Gastroesophageal sphincter (tissue), 4 donors: ENCODE data around the gene FAM240B. TPM values are rescaled to one million over a fixed set of nuclear protein-coding genes. Genes with fewer than 3 reads are reported as not detected.

Experiments used
- ATAC-seq: fragments of 150-250 bp; one replicate; pipeline ENCODE4 v1.9.1; 2016; ENCODE audit warnings: mild to moderate bottlenecking, moderate library complexity
- H3K27ac ChIP-seq, 4 donors: fragments of 200-600 bp; sonication (generic) in 3 of 4; 1 replicate in 3 of 4; 2 replicates in 1 of 4; pipeline ENCODE4 v1.5.1; 2016 to 2019
- H3K27me3 ChIP-seq: fragments of 200-600 bp; sonication (generic); one replicate; pipeline ENCODE4 v1.5.1; 2019
- H3K36me3 ChIP-seq, 2 donors: fragments of 200-600 bp; sonication (generic); one replicate each; pipeline ENCODE4 v1.5.1; 2019; ENCODE audit warnings: control low read depth in 1 of 2
- H3K4me1 ChIP-seq, 3 donors: fragments of 200-600 bp; sonication (generic); 1 replicate in 2 of 3; 2 replicates in 1 of 3; pipeline ENCODE4 v1.5.1; 2016 to 2019; ENCODE audit warnings: control low read depth in 2 of 3
- H3K4me3 ChIP-seq, 2 donors: fragments of 200-600 bp; sonication (generic); one replicate each; pipeline ENCODE4 v1.5.1; 2019; ENCODE audit warnings: mild to moderate bottlenecking in 1 of 2, moderate library complexity in 1 of 2
- H3K9me3 ChIP-seq, 3 donors: fragments of 200-600 bp; sonication (generic); one replicate each; pipeline ENCODE4 v1.5.1; 2017 to 2019; ENCODE audit warnings: control low read depth in 2 of 3
- CTCF ChIP-seq, 4 experiments: fragments of 200-600 bp in 2 of 4; fragments of 450-650 bp in 2 of 4; sonication (generic) in 1 of 4; IDR thresholded peaks; one replicate each; pipeline ENCODE4 v1.5.1; 2017 to 2019; ENCODE audit warnings: antibody characterized with exemption in 4 of 4, mild to moderate bottlenecking in 2 of 4, moderate library complexity in 2 of 4
- EP300 ChIP-seq: sonication (generic); formaldehyde crosslinking; IDR thresholded peaks from one replicate; pipeline ENCODE4 v1.6.1; 2017; ENCODE audit warnings: antibody characterized with exemption, mild to moderate bottlenecking
- POLR2A ChIP-seq, 2 donors: fragments of 450-650 bp; IDR thresholded peaks; one replicate each; pipeline ENCODE4 v1.6.1; 2017; ENCODE audit warnings: antibody characterized with exemption in 2 of 2, mild to moderate bottlenecking in 2 of 2, moderate library complexity in 1 of 2
- POLR2AphosphoS5 ChIP-seq: sonication (generic); formaldehyde crosslinking; IDR thresholded peaks from one replicate; pipeline ENCODE4 v1.6.1; 2017; ENCODE audit warnings: antibody characterized with exemption
- WGBS, 2 donors: methylation state at CpG; one replicate each; pipeline ENCODE4 v1.1.5; 2018; ENCODE audit warnings: low coverage in 1 of 2; 5-methylcytosine and 5-hydroxymethylcytosine counted together
- total RNA-seq, 4 donors: library from RNA; depleted of rRNA; stranded (reverse); fragments of >200 nt; gene quantifications; one replicate each; pipeline ENCODE4 v1.1.0, GENCODE V29; 2016

FAM240B gene
- total RNA-seq, 4 donors from 2014 or later, result not detected

- H3K27ac ChIP-seq, result no peak overlapping the region
- no peaks in the 10 kb centered on the region for H3K4me1 ChIP-seq
- no peaks in the 10 kb centered on the region for H3K27me3 ChIP-seq
- no peak overlapping the region for H3K4me3 ChIP-seq
- H3K9me3 ChIP-seq, result no peaks in the 10 kb centered on the region
- ATAC-seq, result no peak
- no peaks in the 10 kb centered on the region for H3K36me3 ChIP-seq
- WGBS, 2 donors, result 47 to 63% methylated on average over 1 of the region's 1 CpG
- TF ChIP-seq POLR2AphosphoS5, result no peak
Observed at GRCh38 chr9:38756702-38757101, 36.8 kb upstream of the FAM240B start.

- no CpG with 5 or more reads among the region's 1 CpG for WGBS, 2 donors
- Histone ChIP-seq H3K4me3 (no peak overlapping the region), H3K27ac (no peak overlapping the region), H3K27me3 (no peaks in the 10 kb centered on the region), H3K36me3 (no peaks in the 10 kb centered on the region), H3K9me3 (no peaks in the 10 kb centered on the region), H3K4me1 (no peaks in the 10 kb centered on the region)
- TF ChIP-seq POLR2A (IDR thresholded peaks at IDR 0.05), result no peak
- TF ChIP-seq POLR2AphosphoS5, result no peak
- TF ChIP-seq EP300, result no peak
- no peak for TF ChIP-seq CTCF (IDR thresholded peaks at IDR 0.05)
- ATAC-seq, result no peak
Observed at GRCh38 chr9:38747941-38748340, 28.0 kb upstream of the FAM240B start.

- WGBS, 2 donors, result 66 to 80% methylated on average over 1 to 5 of the region's 8 CpGs
Observed at GRCh38 chr9:38747067-38747466, 27.1 kb upstream of the FAM240B start.

GRCh38 chr9:38746303-38746702 is 26.4 kb upstream of the FAM240B start:
- Histone ChIP-seq H3K27ac (no peak overlapping the region), H3K9me3 (no peaks in the 10 kb centered on the region), H3K36me3 (no peaks in the 10 kb centered on the region), H3K4me3 (no peak overlapping the region), H3K4me1 (no peaks in the 10 kb centered on the region), H3K27me3 (peaks cover 3% of the 10 kb centered on the region)
- ATAC-seq, result no peak
- whole genome bisulfite sequencing, 2 donors, result 80 to 100% methylated on average over 1 to 4 of the region's 4 CpGs
- no peak for TF ChIP-seq CTCF (IDR thresholded peaks at IDR 0.05)

More at GRCh38 chr9:38747067-38747466, 27.1 kb upstream of the FAM240B start:
- Histone ChIP-seq H3K36me3 (no peaks in the 10 kb centered on the region), H3K4me1 (no peaks in the 10 kb centered on the region), H3K27ac (no peak overlapping the region), H3K4me3 (no peak overlapping the region), H3K27me3 (peaks cover 3% of the 10 kb centered on the region), H3K9me3 (no peaks in the 10 kb centered on the region)
- no peak for ATAC-seq
- no peak for TF ChIP-seq EP300
- no peak for TF ChIP-seq POLR2AphosphoS5
- no peak for TF ChIP-seq CTCF (IDR thresholded peaks at IDR 0.05)
- TF ChIP-seq POLR2A (IDR thresholded peaks at IDR 0.05), result no peak

- Histone ChIP-seq H3K9me3 (no peaks in the 10 kb centered on the region), H3K4me1 (no peaks in the 10 kb centered on the region), H3K4me3 (no peak overlapping the region), H3K27ac (no peak overlapping the region), H3K27me3 (peaks cover 3% of the 10 kb centered on the region), H3K36me3 (no peaks in the 10 kb centered on the region)
- TF ChIP-seq EP300 (no peak), POLR2A (IDR thresholded peaks at IDR 0.05) (no peak), CTCF (IDR thresholded peaks at IDR 0.05) (no peak), POLR2AphosphoS5 (no peak)
- ATAC-seq, result no peak
- WGBS, 2 donors, result 80 to 100% methylated on average over 2 to 3 of the region's 3 CpGs
Observed at GRCh38 chr9:38744484-38744883, 24.6 kb upstream of the FAM240B start.

GRCh38 chr9:38737246-38737645 is 17.3 kb upstream of the FAM240B start:
- 43 to 50% methylated on average over 1 to 2 of the region's 2 CpGs for WGBS, 2 donors
- ATAC-seq, result no peak
- no peak overlapping the region for H3K4me3 ChIP-seq

More at GRCh38 chr9:38737246-38737645, 17.3 kb upstream of the FAM240B start:
- H3K36me3 ChIP-seq, result no peaks in the 10 kb centered on the region
- TF ChIP-seq POLR2AphosphoS5 (no peak), EP300 (no peak), CTCF (IDR thresholded peaks at IDR 0.05) (no peak)
- H3K9me3 ChIP-seq, result no peaks in the 10 kb centered on the region
- no peaks in the 10 kb centered on the region for H3K27me3 ChIP-seq
- no peaks in the 10 kb centered on the region for H3K4me1 ChIP-seq
- H3K27ac ChIP-seq, result no peak overlapping the region
